ENCODE results near the gene PTGS1. TPM values are rescaled to one million over a fixed set of nuclear protein-coding genes. Genes with fewer than 3 reads are reported as not detected.

The PTGS1 gene
- total RNA-seq, 1 donor from 2014 or later, result 13.0 TPM

DNA sequence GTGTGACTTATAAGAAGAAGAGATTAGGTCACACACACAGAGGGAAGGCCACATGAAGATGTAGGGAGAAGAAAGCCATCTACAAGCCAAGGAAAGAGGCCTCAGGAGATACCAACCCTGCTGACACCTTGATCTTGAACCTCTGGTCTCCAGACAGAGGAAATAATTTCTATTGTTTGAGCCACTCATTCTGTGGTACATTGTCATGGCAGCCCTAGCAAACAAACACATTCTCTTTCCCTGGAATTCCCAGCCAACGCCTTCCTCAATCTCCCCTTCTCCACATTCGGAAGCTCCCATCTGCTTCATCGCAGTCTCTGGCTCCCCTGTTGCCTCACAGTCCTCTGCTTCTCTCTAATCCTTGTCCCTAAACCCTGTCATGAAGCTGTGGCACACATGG is 16.7 kb downstream of the PTGS1 start:
- Histone ChIP-seq H3K9me3 (no peaks in the 10 kb centered on the region), H3K4me3 (no peak overlapping the region), H3K27ac (no peak overlapping the region), H3K36me3 (no peaks in the 10 kb centered on the region), H3K27me3 (no peaks in the 10 kb centered on the region), H3K4me1 (no peaks in the 10 kb centered on the region)
- no peak for DNase-seq (ENCODE audit: low spot score in 2 of 2)
- intact Hi-C loops (cut with DNase I), result loop anchor here (10.0 kb wide), 1 partner anchor 67 kb away; no protein-coding TSS in a partner anchor
- TF ChIP-seq, protein P1, sequence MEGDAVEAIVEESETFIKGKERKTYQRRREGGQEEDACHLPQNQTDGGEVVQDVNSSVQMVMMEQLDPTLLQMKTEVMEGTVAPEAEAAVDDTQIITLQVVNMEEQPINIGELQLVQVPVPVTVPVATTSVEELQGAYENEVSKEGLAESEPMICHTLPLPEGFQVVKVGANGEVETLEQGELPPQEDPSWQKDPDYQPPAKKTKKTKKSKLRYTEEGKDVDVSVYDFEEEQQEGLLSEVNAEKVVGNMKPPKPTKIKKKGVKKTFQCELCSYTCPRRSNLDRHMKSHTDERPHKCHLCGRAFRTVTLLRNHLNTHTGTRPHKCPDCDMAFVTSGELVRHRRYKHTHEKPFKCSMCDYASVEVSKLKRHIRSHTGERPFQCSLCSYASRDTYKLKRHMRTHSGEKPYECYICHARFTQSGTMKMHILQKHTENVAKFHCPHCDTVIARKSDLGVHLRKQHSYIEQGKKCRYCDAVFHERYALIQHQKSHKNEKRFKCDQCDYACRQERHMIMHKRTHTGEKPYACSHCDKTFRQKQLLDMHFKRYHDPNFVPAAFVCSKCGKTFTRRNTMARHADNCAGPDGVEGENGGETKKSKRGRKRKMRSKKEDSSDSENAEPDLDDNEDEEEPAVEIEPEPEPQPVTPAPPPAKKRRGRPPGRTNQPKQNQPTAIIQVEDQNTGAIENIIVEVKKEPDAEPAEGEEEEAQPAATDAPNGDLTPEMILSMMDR (IDR thresholded peaks at IDR 0.05), result no peak

DNA sequence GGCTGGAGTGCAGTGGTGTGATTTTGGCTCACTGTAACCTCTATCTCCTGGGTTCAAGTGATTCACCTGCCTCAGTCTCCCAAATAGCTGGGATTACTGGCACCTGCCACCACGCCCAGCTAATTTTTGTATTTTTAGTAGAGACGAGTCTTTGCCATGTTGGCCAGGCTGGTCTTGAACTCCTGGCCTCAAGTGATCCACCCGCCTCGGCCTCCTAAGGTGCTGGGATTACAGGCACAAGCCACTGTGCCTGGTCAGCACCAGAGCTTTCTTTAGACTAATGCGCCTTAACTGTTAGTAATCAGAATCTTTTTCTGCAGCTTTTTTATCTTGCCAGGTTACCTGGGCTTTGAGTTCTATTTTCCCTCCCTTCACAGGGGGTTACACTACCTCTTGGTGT is 18.4 kb downstream of the PTGS1 start:
- no peak for DNase-seq (ENCODE audit: low spot score in 2 of 2)
- Histone ChIP-seq H3K4me3 (no peak overlapping the region), H3K27ac (no peak overlapping the region), H3K27me3 (no peaks in the 10 kb centered on the region), H3K9me3 (no peaks in the 10 kb centered on the region), H3K36me3 (no peaks in the 10 kb centered on the region), H3K4me1 (no peaks in the 10 kb centered on the region)
- intact Hi-C loops (cut with DNase I), result loop anchor here (10.0 kb wide), 1 partner anchor 66 kb away; no protein-coding TSS in a partner anchor
- TF ChIP-seq, protein P1 (IDR thresholded peaks at IDR 0.05), result no peak

DNA sequence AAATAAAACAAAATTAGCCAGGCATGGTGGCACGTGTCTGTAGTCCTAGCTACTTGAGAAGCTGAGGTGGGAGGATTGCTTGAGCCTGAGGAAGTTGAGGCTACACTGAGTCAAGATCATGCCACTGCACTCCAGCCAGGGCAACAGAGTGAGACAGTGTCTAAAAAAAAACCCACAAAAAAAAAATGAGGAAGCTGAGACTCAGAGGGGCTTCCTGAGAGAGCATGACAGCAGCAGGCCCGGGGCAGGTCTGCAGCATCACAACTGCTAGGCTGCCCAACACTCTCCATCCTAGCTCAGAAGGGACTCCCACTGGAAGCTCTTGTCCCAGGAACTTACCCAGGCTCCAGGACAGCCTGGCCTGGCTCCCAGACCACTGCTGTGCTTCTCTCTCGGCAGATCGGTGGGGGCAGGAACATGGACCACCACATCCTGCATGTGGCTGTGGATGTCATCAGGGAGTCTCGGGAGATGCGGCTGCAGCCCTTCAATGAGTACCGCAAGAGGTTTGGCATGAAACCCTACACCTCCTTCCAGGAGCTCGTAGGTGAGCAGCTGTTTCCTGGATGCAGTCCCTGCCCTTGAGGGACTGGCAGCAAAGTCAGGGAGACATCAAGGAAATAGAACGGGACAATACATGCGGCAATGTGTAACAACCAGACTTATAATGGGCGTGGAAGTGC is 19.1 kb downstream of the PTGS1 start:
- Histone ChIP-seq H3K4me3 (no peak overlapping the region), H3K27me3 (no peaks in the 10 kb centered on the region), H3K27ac (no peak overlapping the region), H3K9me3 (no peaks in the 10 kb centered on the region), H3K4me1 (no peaks in the 10 kb centered on the region), H3K36me3 (no peaks in the 10 kb centered on the region)
- intact Hi-C loops (cut with DNase I), result loop anchor here (10.0 kb wide), 1 partner anchor 65 kb away; no protein-coding TSS in a partner anchor
- TF ChIP-seq, protein P1 (IDR thresholded peaks at IDR 0.05), result no peak
- peak in 1 of 2 donors; percentile 33 for DNase-seq (ENCODE audit: low spot score in 2 of 2)

DNA sequence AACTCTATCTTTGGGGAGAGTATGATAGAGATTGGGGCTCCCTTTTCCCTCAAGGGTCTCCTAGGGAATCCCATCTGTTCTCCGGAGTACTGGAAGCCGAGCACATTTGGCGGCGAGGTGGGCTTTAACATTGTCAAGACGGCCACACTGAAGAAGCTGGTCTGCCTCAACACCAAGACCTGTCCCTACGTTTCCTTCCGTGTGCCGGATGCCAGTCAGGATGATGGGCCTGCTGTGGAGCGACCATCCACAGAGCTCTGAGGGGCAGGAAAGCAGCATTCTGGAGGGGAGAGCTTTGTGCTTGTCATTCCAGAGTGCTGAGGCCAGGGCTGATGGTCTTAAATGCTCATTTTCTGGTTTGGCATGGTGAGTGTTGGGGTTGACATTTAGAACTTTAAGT is 21.5 kb downstream of the PTGS1 start:
- Histone ChIP-seq H3K27ac (no peak overlapping the region), H3K36me3 (no peaks in the 10 kb centered on the region)

DNA sequence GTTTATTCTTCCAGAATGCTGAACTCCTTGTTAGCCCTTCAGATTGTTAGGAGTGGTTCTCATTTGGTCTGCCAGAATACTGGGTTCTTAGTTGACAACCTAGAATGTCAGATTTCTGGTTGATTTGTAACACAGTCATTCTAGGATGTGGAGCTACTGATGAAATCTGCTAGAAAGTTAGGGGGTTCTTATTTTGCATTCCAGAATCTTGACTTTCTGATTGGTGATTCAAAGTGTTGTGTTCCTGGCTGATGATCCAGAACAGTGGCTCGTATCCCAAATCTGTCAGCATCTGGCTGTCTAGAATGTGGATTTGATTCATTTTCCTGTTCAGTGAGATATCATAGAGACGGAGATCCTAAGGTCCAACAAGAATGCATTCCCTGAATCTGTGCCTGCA is 21.9 kb downstream of the PTGS1 start:
- H3K9me3 ChIP-seq, result no peaks in the 10 kb centered on the region

More for the DNA sequence above, 21.5 kb downstream of the PTGS1 start:
- Histone ChIP-seq H3K9me3 (no peaks in the 10 kb centered on the region), H3K4me1 (no peaks in the 10 kb centered on the region), H3K4me3 (no peak overlapping the region), H3K27me3 (no peaks in the 10 kb centered on the region)
- TF ChIP-seq, protein P1 (IDR thresholded peaks at IDR 0.05), result no peak
- DNase-seq (ENCODE audit: low spot score in 2 of 2), result no peak
- intact Hi-C loops (cut with DNase I), result no loop called here

More for the DNA sequence above, 21.9 kb downstream of the PTGS1 start:
- H3K36me3 ChIP-seq, result no peaks in the 10 kb centered on the region
- no peaks in the 10 kb centered on the region for H3K4me1 ChIP-seq
- no peak overlapping the region for H3K4me3 ChIP-seq
- intact Hi-C loops (cut with DNase I), result no loop called here
- H3K27ac ChIP-seq, result no peak overlapping the region
- H3K27me3 ChIP-seq, result no peaks in the 10 kb centered on the region
- DNase-seq (ENCODE audit: low spot score in 2 of 2), result no peak
- TF ChIP-seq, protein P1 (IDR thresholded peaks at IDR 0.05), result no peak
